Activated CD4-positive, alpha-beta T cell treated with anti-CD3 and anti-CD28 coated beads, Interleukin-2, amount 10 ng/mL, durations not matched to agents 24 days and 14 days (primary cell): ENCODE measurements around the gene VPS18. TPM values are rescaled to one million over a fixed set of nuclear protein-coding genes. Genes with fewer than 3 reads are reported as not detected.
A peak's percentile ranks its signal among the peaks of the same experiment; 100 is the strongest.
"Not testable (repeated sequence)": the region's sequence is repeated elsewhere in the genome, so short reads cannot be mapped to it uniquely, and the experiment has no call there.

ENCODE experiments used
- DNase-seq: peaks from one replicate; pipeline ENCODE4 v3.0.0; 2022
- H3K27ac Mint-ChIP-seq: one replicate; pipeline ENCODE4 v1.8.0; 2022; ENCODE audit warnings: mild to moderate bottlenecking, mixed read lengths
- H3K27me3 Mint-ChIP-seq: one replicate; pipeline ENCODE4 v1.8.0; 2022; ENCODE audit warnings: mixed read lengths
- H3K36me3 Mint-ChIP-seq: one replicate; pipeline ENCODE4 v1.8.0; 2022; ENCODE audit warnings: low read depth, mild to moderate bottlenecking, mixed read lengths
- H3K4me1 Mint-ChIP-seq: one replicate; pipeline ENCODE4 v1.8.0; 2021; ENCODE audit warnings: mixed read lengths
- H3K4me3 Mint-ChIP-seq: one replicate; pipeline ENCODE4 v1.8.0; 2022; ENCODE audit warnings: mild to moderate bottlenecking, moderate library complexity, mixed read lengths
- H3K9me3 Mint-ChIP-seq: one replicate; pipeline ENCODE4 v1.8.0; 2021; ENCODE audit warnings: mixed read lengths
- intact Hi-C: fragments of 100-400 bp; cut with micrococcal nuclease; formaldehyde crosslinking; loops from one replicate; pipeline ENCODE4 v1.15.1; 2023
- total RNA-seq: library from RNA; stranded (reverse); gene quantifications from 2 replicates; pipeline ENCODE4 v1.2.3, GENCODE V29; 2022

Gene VPS18
- total RNA-seq, 1 donor from 2014 or later = 11.2 TPM

DNA sequence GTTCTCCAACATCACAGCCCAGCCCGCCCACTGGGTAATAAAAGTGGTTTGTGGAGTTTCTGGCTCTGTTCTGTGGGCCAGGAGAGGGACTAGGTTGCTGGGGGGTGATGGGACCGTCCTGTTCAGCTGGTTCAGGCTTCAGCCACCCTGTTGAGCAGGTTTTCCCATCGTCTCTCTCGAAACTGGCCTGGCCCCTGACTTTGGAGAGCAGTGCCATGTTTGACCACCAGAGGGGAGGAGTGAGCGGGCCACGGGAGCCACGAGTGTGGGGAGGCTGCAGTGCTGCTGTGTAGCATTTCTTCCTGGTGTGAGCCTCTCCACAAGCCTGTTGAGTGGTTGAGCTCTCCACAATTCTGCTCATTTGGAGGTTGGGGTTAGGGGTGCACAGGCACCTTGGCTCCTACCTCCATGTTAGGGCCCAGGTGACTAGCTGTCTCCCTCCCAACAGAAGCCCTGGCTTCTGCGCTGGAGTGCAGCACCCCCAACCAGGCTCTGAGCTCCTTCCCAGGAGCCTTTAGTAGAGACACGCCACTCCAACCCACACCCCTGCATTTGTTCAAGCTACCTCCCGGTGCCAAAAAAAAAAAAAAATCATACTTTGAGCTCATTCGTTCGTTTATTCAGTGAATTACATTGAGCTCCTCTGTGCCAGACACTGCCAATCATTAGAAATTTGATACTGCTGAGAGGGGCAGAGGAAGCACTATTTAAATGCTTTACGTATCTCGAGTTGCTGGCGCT lies 36.5 kb upstream of the VPS18 start:
- peak; percentile 96 for DNase-seq
- no peak overlapping the region for H3K27ac Mint-ChIP-seq
- H3K4me1 Mint-ChIP-seq = peaks cover 15% of the 10 kb centered on the region
- H3K36me3 Mint-ChIP-seq = no peaks in the 10 kb centered on the region
- no peak overlapping the region for H3K4me3 Mint-ChIP-seq
- no peaks in the 10 kb centered on the region for H3K9me3 Mint-ChIP-seq
- intact Hi-C loops = loop anchor here (1.0 kb wide), 2 partner anchors 37 to 293 kb away; partner anchors contain the start of gene VPS18
- H3K27me3 Mint-ChIP-seq = peaks cover 4% of the 10 kb centered on the region

DNA sequence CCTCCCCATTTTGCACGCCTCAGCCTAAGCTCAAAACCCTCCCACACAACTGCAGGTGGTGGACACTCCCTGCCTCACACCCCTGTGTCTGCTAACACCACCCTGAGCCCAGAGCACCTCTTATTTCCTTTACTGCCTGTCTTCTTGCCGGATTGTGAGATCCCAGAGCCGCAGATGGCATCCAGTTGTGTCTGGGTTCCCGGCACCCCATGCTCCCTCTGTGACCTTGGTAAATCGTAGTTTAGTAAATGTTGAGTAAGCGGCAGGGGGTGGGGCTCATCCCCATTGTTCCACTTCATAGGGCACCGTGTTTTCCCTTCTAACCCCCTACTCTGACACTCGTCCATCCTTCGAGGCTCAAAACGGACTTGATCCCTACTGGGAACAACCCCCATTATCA lies 35.5 kb upstream of the VPS18 start:
- DNase-seq = no peak
- H3K9me3 Mint-ChIP-seq = no peaks in the 10 kb centered on the region
- no peak overlapping the region for H3K27ac Mint-ChIP-seq
- H3K4me1 Mint-ChIP-seq = peaks cover 15% of the 10 kb centered on the region
- H3K4me3 Mint-ChIP-seq = no peak overlapping the region
- H3K27me3 Mint-ChIP-seq = peaks cover 6% of the 10 kb centered on the region
- intact Hi-C loops = loop anchor here (1.0 kb wide), 1 partner anchor 16 kb away; the partner anchor contains the start of gene RHOV
- H3K36me3 Mint-ChIP-seq = no peaks in the 10 kb centered on the region

DNA sequence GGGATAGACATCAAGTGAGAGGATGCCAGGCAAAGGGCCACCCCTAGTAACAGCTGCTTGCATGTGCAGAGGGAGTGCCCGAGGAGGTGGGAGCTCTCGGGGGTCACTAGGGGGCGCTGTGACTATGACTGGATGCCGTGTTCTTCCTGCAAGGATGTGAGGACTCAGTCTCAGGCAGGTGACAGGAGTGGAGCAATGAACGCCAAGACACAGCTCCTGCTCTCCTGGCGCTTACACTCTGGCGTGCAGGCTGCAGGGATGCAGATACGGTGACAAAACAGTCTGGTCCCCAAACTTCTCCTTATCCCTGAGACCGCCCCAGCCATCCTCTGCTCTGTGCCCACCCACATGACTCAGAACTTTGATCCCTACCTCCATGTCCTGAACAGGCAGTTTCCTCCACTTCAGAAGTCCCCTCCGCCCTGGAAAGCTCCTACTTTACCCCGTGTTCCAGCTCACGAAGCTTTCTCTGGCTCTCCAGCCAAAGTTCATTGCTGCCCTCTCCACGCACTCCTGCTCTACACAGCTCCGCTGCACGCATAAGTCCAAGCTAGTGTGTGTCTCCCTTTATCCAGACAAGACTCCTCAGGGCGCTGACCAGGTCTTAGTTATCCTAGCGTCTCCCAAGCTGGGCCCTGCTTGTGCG lies 34.9 kb upstream of the VPS18 start:
- Mint-ChIP-seq H3K4me1 (peaks cover 15% of the 10 kb centered on the region), H3K36me3 (no peaks in the 10 kb centered on the region), H3K27ac (no peak overlapping the region), H3K4me3 (no peak overlapping the region), H3K9me3 (no peaks in the 10 kb centered on the region), H3K27me3 (peaks cover 6% of the 10 kb centered on the region)
- intact Hi-C loops = loop anchor here (1.0 kb wide), 1 partner anchor 15 kb away; the partner anchor contains the start of gene RHOV
- DNase-seq = peak; percentile 96

DNA sequence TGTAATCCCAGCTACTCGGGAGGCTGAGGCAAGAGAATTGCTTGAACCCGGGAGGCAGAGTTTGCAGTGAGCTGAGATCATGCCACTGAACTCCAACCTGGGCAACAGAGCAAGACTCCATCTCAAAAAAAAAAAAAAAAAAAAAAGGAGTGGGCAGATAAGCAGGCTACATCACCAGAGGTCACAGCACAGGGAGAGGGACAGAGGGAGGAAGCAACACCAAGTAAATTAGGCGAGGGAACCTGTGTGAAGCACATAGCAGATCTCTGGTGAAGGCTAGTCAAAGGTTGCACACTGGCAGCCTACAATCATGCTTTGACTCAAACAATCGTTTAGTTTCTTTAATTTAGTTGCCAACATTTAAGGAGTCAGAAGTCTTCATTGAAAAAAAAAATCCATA lies 33.1 kb upstream of the VPS18 start:
- DNase-seq, H3K27me3 Mint-ChIP-seq, H3K4me3 Mint-ChIP-seq, H3K36me3 Mint-ChIP-seq, H3K27ac Mint-ChIP-seq, H3K9me3 Mint-ChIP-seq, intact Hi-C loops: not testable (repeated sequence)
- peaks cover 15% of the 10 kb centered on the region for H3K4me1 Mint-ChIP-seq

DNA sequence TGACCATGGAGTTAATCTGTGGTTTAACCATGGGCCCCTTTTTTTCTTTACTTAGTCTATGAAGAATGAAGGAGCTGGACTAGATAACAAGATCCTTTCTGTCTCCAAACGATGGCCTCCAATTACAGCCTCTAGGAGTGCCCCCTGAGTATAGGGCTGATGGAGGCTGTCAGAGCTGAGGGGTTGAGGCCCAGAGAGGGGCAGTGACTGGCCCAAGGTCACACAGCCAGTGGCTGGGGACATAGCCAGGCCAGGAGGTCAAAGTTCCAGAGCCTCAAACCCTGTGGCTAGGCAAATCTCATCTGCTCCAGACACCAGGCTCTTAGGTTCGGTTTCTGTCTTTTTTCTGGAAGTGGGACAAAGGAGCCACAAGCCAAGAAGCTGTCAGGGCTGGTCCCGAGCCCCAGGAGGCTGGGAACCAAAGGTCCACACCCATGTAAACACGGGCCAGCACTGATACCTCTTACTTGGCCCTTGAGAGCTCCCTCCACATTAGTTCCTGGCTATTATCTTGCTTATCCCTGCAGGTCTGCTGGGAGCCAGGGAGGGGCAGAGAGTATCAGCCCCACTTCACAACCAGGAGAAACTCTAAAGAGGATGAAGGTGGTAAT lies 30.5 kb upstream of the VPS18 start:
- intact Hi-C loops = no loop called here
- no peaks in the 10 kb centered on the region for H3K9me3 Mint-ChIP-seq
- H3K4me3 Mint-ChIP-seq = no peak overlapping the region
- peaks cover 8% of the 10 kb centered on the region for H3K27me3 Mint-ChIP-seq
- DNase-seq = no peak
- no peaks in the 10 kb centered on the region for H3K36me3 Mint-ChIP-seq
- peaks cover 8% of the 10 kb centered on the region for H3K4me1 Mint-ChIP-seq
- no peak overlapping the region for H3K27ac Mint-ChIP-seq

DNA sequence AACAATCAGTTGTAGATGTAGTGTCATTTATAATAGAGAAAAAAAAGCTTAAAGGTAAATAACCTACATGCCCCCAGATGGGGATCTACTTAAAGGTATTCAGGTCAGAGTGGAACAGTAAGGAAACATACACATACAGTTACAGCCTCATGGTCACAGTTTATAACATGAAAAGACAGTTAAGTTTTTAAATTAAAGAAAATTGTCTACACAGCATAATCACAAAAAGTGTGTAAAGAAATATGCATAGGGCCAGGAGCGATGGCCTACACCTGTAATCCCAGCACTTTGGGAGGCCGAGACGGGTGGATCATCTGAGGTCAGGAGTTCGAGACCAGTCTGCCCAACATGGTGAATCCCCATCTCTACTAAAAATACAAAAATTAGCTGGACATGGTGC lies 27.1 kb upstream of the VPS18 start:
- peaks cover 15% of the 10 kb centered on the region for H3K4me1 Mint-ChIP-seq
- no peak for DNase-seq
- peaks cover 10% of the 10 kb centered on the region for H3K27me3 Mint-ChIP-seq
- H3K36me3 Mint-ChIP-seq = no peaks in the 10 kb centered on the region
- intact Hi-C loops = no loop called here
- no peak overlapping the region for H3K27ac Mint-ChIP-seq
- no peak overlapping the region for H3K4me3 Mint-ChIP-seq
- no peaks in the 10 kb centered on the region for H3K9me3 Mint-ChIP-seq

DNA sequence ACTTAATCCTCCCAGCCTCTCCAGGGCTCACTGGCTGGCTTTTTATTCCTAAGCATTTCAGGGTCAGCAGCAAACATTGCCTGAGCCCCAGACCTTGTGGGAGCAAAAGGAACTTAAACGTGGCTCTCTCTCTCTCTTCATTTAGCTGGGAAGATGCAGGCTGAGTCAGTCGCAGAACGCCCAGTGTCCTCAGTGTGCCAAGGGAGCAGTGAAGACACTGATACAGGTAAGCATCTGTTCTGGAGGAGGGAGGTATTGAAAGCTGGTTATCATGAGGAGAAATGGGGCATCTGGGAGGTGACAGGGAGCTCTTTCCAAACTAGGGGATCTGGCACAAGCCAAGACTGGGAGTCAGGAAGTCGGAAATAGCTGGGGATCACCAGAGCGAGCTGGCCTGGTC lies 24.6 kb upstream of the VPS18 start:
- H3K27ac Mint-ChIP-seq = peak overlapping the region; percentile 20
- peaks cover 26% of the 10 kb centered on the region for H3K4me1 Mint-ChIP-seq
- H3K4me3 Mint-ChIP-seq = no peak overlapping the region
- H3K36me3 Mint-ChIP-seq = no peaks in the 10 kb centered on the region
- H3K27me3 Mint-ChIP-seq = peaks cover 20% of the 10 kb centered on the region
- H3K9me3 Mint-ChIP-seq = no peaks in the 10 kb centered on the region
- intact Hi-C loops = no loop called here
- DNase-seq = no peak

DNA sequence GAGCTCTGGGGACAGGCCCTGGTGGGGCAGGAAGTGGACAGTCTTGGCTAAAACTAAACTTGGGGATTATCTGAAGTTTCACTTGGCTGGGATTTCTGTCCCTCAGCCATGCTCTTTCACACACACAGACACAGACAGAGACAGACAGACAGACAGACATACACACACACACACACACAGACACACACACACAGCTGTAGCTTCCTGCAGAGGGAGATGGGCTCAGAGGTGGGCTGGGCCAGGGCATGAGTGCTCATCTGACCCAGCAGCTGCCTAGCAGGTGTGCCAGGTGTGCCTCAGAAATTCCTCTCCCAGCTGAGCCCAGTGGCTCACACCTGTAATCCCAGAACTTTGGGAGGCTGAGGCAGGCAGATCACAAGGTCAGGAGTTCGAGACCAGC lies 23.5 kb upstream of the VPS18 start:
- peaks cover 20% of the 10 kb centered on the region for H3K27me3 Mint-ChIP-seq
- H3K4me1 Mint-ChIP-seq = peaks cover 26% of the 10 kb centered on the region
- H3K36me3 Mint-ChIP-seq = no peaks in the 10 kb centered on the region
- no peaks in the 10 kb centered on the region for H3K9me3 Mint-ChIP-seq
- intact Hi-C loops = no loop called here
- no peak overlapping the region for H3K27ac Mint-ChIP-seq
- no peak overlapping the region for H3K4me3 Mint-ChIP-seq
- DNase-seq = no peak

DNA sequence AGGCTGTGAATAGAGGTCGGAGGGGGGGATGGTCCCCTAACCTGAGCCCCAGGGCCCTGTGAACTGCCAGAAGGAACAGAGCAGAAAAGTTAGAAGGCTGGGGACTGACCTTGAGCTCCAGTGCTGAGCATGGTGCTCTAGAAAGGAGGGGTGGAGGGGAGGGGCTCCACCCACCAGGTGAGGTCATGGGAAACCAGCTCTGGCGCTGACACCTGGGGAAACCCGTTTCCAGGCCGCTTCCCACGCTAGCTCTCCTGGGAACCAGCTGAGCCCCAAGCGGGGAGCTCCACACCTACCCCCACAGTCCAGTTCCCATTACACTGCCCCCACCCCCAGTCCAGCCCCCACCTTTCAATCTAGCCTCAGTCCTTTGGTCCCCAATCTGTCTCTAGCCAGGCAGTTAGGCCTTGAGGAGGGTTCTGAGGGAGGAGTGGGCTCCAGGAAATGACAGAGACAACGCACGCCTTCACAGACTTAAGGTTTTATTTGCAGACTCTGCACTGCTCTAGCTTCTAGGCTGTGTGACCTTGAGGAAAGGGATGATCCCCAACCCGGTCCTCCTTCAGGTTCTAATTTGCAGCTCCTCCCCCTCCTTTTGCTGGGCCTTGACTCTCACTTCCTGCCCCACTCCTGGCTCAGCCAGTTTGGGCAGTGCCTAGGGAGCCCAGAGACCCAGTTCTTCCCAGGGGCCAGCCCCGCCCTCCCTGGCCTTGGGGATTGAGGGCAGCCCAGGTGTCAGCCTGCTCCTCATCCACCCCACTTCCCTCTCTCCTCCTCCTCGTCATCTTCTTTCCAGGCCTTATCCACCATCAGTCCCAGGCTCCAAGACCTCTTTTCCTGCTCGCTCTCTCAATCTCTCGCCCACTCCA lies 22.3 kb upstream of the VPS18 start:
- intact Hi-C loops = no loop called here
- Mint-ChIP-seq H3K4me3 (peak overlapping the region; percentile 16), H3K36me3 (no peaks in the 10 kb centered on the region), H3K27ac (no peak overlapping the region), H3K9me3 (no peaks in the 10 kb centered on the region), H3K27me3 (peaks cover 18% of the 10 kb centered on the region), H3K4me1 (peaks cover 26% of the 10 kb centered on the region)
- DNase-seq = no peak

DNA sequence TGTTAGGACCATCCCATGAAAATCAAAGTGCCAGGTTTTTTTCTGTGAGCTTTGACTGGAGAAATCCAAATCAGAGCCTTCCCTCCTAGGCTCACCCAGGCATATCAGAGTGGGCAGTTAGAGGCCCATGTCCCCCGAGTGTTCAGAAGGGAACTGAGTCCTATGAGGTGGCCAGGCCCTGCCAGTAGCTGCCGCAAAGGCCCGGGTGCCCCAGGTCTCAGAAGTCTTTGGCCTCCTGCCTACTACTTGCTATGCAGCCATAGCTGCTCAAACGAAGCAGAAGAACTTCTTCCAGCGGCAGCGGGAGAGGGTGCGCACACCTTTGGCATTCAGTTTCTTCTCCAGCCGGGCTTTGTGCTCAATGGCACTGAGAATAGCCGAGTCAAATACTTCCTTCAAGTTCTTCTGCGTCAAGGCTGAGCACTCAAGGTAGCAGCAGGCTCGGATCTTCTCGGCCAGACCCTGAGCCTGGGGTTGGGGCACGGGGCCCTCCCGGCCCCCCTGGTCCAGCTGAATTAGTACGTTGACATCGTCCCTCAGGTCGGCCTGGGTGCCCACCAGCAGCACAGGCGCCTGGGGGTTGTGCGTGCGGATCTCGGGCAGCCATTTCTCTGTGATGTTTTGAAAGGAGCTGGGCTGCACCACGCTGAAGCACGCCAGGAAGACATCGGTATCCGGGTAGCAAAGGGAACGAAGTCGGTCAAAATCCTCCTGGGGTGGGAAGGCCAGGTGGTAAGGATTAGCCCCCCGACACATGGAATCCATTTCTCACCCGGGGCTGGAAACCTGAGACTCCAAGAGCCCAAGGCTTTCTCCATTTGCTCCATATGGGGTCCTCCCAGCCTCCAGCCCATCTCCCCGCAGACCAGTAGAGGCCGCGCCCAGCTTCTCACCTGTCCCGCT lies 21.2 kb upstream of the VPS18 start:
- Mint-ChIP-seq H3K9me3 (no peaks in the 10 kb centered on the region), H3K27ac (peak overlapping the region; percentile 20), H3K4me1 (peaks cover 26% of the 10 kb centered on the region), H3K27me3 (peaks cover 18% of the 10 kb centered on the region), H3K36me3 (no peaks in the 10 kb centered on the region), H3K4me3 (peak overlapping the region; percentile 89)
- intact Hi-C loops = no loop called here
- no peak for DNase-seq

DNA sequence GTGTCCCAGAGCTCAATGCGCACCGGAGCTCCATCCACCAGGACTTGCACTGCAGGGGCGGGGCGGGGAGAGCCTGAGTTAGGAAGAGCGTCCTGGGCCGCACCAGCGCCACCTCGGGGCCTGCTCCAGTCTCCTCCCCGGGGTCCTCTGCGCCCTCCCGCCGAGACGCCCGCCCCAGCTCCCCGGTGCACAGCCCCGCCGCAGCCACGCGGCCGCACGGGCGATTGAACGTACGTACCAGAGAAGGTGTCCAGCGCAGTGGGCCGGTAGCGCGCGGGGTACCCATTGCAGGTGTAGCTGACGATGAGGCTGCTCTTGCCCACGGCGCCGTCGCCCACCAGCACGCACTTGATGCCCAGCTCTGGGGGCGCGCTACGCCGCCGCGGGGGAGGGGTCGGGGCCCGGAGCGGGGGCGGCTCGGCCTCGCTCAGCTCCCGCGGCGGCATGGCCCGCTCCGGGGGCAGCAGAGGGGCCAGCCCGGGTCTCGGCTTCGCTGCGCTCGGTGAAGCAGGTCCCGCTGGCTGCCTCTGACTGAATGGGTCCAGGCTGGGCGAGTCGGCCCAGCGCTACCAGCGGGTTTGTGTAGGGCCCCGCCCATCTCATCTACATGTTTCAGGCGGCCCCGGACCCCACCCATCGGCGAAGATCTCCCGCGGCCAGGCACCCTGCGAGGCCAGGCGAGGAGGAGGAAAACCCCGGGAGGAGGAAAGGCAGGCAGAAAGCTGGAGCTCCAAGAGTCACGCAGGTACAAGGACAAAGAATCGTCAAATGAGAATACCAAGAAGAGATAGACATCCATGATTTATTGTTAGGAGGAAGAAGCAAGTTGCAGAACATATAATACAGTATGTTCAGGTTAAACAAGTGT lies 20.3 kb upstream of the VPS18 start, which contains the start of gene RHOV:
RHOV (minus strand) TSS at position 541 of the 868 bp plus-strand sequence; CDS start at position 446, 95 bp downstream.
- H3K4me3 Mint-ChIP-seq = peak within 1 kb of the TSS; percentile 89
- H3K9me3 Mint-ChIP-seq = no peaks in the 10 kb centered on the region
- intact Hi-C loops = loop anchor here (1.0 kb wide), 1 partner anchor 15 kb away; no protein-coding TSS in a partner anchor
- peak within 1 kb of the TSS; percentile 75 for H3K27ac Mint-ChIP-seq
- peak; percentile 89 for DNase-seq
- peaks cover 31% of the 10 kb centered on the region for H3K4me1 Mint-ChIP-seq
- H3K27me3 Mint-ChIP-seq = peaks cover 18% of the 10 kb centered on the region
- H3K36me3 Mint-ChIP-seq = no peaks in the 10 kb centered on the region
